AG09319 (cell line): ENCODE measurements around the gene MRTFA.

Source experiments
- DNase-seq: peaks from one replicate; pipeline ENCODE4 v3.0.0-alpha.2; 2010; ENCODE audit warnings: low read depth; ENCODE audit errors: extremely low read depth
- CTCF ChIP-seq: IDR thresholded peaks from 2 replicates; pipeline ENCODE4 v1.5.1; 2011; ENCODE audit warnings: low read depth, mild to moderate bottlenecking, inconsistent platforms, low read length, moderate library complexity

MRTFA gene

GRCh38 chr22:40376149-40376548 lies 260.4 kb downstream of the MRTFA start:
- TF ChIP-seq CTCF = no peak
- DNase-seq = no peak

- DNase-seq = no peak
- TF ChIP-seq CTCF = no peak
Measured at GRCh38 chr22:40374567-40374966, 262.0 kb downstream of the MRTFA start.

GRCh38 chr22:40368836-40369235 lies 267.7 kb downstream of the MRTFA start:
- TF ChIP-seq CTCF = no peak
- DNase-seq = no peak

GRCh38 chr22:40368016-40368415 lies 268.5 kb downstream of the MRTFA start:
- TF ChIP-seq CTCF = no peak
- no peak for DNase-seq

GRCh38 chr22:40367342-40367741 lies 269.2 kb downstream of the MRTFA start:
- no peak for DNase-seq
- TF ChIP-seq CTCF = no peak

GRCh38 chr22:40366068-40366467 lies 270.5 kb downstream of the MRTFA start:
- no peak for TF ChIP-seq CTCF
- no peak for DNase-seq

GRCh38 chr22:40364431-40364830 lies 272.1 kb downstream of the MRTFA start:
- DNase-seq = no peak
- no peak for TF ChIP-seq CTCF
